NAMALWA (cell line): Measurements from ENCODE around the gene KRTAP5-1.

Experiments
- DNase-seq: peaks from one replicate; pipeline ENCODE4 v3.0.0-alpha.2; 2015; ENCODE audit warnings: low spot score

KRTAP5-1 gene

DNA sequence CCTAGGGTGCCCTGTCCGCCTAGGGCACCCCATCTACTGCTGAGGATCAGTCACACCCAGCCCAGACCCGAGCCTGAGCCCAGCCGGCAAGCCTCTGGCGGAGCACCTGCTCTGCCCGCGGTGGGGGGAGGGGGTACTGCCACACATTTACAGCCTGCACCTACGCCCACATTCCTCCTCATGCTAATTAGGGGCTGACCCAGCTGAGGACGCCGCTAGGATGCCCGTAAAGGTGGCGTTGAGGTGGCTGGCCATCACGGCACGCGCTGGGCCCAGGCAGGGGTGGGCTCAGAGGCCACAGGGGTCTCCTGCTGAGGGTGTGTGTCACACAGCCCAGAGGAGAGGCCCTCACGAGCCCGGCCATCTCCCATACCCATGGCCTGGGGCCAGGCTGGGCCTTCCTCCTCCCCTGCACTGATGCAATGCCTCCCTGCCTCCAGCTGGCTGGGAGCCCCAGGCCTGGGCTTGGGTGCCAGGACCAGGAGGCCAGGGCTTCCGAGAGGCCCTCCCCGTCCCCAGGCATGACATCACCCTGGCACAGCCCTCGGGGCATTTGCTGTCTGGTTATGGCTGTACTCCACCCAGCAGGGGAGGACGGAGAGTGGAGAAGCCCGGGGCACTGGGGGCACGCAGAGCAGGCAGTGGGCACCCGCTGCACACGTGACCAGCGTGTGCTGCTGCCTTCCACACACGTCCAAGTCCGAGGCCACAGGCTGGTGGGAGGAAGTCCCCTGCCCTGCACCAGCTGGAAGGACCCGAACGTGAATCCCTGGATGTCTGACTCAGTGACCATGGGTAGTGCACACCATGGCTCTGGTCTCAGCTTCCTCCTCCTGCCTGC lies 25.8 kb downstream of the KRTAP5-1 start:
- DNase-seq, result peak; percentile 33

DNA sequence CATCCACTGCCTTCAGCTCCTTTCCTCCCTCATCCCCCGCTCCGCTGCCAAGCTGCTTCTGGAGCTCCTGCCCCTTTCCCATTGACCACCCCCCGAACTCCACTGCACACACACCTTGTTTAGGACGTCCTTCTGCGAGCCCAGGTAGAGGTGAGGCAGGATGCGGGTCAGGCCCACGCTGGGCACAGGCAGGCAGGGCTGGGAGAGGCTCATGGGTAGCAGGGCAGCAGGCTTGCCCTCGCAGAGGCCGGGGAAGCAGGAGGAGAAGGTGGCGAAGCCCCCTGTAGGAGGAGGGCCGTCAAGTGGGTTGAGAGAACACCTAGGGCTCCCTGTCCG lies 26.3 kb downstream of the KRTAP5-1 start:
- no peak for DNase-seq

DNA sequence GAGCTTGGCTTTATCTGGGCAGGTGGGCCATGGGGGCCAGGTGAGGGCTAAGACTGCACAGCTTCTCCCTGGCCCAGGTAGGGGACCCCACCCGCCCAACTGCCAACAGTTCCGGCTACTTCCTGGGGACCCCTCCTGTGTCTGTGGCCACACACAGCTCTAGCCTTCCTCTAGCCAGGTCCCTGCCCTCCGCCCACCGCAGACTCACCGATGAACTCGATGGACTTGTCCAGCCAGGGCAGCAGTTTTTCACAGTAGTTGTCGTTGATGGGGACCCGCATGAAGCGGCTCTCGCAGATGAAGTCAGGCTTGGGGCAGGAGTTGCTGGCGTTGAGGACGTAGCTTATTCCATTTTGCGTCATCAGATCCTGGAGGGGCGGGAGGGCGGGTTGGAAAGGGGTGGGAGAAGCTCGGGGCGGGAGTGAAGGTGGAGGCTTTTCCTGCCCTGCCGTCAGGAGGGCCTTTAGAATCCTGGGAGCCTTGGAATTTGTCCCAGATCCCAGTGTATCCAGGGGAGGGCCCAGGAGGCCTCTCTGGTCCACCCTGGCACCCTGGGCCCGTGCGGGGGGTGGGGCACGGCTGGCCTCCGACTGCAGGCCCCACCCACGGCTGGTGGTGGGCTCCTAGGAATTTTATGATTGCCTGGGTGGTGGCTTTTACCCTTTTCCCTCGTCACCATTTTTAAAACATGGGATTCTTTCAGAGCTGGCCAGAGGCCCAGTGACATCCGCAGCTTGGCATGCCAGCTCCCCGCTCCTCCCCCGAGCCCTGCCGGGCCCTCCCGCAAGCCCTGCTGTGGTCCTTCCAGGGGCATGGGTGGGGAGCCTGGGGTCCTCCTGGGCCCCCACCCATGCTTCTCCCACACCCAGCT lies 26.9 kb downstream of the KRTAP5-1 start:
- DNase-seq, result no peak

DNA sequence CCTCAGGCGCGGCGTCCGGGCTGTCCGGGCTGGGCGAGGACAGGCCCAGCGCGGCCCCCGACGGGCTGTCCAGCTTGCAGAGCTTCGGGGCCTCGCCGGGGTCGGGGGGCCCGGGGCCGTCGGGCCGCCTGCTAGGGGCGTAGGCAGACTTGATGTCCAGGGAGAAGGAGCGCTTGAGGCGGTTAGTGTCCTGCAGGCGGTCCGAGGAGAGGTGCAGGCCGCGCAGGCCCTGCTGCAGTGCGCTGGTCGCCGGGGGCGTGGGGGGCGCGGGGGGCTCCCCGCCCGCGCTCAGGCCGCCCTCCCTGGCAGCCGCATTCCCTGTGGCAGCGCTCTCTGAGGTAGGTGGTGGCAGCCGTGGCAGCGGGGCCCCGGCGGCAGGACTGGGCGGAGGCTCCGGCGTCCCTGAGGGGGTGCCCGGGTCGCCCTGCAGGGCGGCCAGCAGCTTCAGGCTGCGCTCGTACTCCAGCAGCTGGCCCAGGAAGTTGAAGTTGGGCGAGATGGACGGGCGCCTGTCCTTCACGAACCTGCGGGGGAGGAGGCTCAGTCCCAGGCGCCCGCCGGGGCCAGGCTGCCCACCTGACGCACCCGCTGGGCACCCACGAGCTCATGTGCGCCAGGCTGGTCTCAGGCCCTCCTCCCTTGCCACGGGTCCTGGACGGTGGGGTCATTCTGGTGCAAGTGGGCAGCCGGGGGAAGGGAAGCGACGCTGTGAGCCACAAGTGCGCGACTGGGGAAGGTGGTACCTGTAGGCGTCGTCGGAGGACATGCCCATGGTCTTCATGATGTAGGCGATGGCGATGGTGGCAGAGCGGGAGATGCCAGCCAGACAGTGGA lies 27.8 kb downstream of the KRTAP5-1 start:
- no peak for DNase-seq

DNA sequence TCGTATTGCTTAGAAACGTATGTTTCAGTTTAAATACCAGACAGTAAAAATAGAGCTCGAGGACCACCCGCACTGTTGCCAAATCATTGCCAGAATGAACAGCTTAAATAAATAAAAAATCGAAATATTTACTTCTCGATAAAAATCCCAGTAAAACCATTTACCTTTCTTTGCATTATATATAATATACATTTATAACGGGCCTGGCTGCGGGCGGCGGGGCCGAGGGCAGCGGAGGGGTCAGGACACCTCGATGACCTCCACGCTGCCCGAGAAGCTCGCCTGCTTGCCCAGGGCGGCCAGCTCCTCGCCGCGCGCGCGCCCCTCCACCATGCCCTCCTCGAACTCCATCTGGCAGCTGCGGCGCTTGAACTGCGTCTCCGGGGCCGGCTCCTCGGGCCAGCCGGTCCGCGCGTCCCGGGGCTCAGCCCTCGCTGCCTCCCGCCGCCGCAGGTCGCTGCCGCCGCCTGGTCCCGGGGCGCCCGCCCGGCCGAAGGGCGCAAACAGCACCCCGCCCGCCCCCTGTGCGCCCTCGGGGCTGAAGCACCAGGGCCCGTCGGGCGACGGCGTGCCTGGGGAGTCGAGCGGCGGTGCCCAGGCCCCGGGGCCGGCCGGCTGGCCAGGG lies 28.7 kb downstream of the KRTAP5-1 start:
- DNase-seq, result no peak

DNA sequence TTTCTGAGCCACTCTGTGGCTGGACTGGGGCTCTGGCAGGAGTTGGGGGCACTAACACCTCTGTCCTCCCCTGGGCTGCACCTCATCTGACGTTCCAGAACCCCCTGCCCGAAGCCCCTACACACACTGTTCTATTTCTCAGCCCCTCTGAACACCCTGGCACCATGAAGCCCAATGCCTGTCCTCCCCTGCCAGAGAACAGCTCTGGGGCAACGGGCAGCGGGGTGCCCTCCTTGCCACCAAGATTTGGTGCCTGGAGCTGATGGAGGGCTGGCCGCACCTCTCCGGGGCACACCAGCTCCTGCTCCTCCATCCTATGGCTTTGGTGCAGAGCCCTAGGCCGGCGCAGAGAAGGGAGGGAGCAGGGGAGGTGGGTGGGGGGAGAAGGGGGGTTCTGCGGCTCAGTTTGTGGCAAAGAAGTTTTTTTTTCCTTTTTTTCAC lies 29.4 kb downstream of the KRTAP5-1 start:
- no peak for DNase-seq

DNA sequence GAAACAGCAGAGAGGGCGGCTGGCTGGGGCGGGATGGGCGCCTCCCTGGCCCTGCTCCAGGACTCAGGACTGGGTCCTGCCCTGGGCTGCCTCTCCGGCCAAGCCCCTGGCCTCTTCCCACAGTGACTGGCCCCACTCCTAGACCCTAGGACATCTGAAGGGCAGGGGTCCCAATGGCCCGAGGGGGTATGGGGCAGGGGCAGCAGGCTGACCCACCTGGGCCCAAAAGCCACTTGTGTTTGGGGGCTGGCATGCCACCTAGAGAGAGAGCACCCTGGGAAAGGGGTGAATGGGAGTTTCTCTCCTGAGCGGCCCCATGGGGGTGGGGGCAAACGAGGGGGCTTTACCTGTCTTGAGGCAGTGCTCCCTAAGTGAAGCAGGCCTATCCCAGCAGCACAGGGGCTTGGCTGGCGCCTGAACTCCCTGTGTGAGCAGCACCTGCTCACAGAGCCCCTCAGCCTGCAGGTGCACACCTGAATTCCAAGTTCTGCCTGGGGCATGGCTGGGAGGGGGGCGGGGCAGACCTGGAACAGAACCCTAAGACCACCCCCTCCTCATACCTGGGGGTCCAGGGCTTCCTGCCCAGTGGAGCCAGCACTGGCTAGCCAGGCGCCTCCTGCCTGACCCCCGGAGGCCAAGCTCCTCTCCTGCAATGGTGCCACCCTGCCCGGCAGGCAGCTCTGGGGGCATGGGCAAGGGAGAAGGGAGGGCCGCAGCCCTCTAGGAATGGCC lies 29.9 kb downstream of the KRTAP5-1 start:
- no peak for DNase-seq

DNA sequence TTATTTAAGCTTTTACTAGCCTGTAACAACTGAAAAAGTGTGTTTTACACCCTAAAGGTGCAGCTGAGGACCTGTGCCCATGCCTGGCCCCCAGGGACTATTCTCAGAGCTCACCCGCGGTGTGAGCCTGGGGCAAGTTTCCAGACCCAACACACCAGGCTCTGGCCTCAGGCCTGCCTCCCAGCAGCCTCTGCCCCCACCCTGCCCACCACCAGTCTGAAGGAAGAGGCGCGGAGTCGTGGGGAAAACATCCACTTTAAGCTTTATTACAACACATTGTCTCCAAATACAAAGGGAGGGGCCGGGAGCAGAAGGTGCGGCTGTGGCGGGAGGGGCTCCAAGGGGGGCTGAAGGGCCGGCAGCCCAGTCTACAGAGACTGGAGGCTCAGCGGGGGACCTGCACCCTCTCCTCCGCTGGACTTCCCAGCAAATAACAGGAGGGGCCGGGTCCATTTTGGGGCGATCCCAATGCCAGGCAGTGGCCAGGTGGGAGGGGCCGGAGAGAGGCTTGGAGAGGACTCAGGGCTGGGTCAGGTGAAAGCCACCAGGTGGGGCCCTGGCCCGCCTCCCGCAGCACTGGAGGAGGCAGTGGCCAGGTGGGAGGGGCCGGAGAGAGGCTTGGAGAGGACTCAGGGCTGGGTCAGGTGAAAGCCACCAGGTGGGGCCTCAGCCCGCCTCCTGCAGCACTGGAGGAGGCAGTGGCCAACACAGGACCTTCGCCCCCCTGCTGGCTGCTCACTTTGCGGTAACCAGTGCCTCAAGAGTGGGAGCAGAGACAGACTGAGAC lies 31.1 kb downstream of the KRTAP5-1 start:
- no peak for DNase-seq

DNA sequence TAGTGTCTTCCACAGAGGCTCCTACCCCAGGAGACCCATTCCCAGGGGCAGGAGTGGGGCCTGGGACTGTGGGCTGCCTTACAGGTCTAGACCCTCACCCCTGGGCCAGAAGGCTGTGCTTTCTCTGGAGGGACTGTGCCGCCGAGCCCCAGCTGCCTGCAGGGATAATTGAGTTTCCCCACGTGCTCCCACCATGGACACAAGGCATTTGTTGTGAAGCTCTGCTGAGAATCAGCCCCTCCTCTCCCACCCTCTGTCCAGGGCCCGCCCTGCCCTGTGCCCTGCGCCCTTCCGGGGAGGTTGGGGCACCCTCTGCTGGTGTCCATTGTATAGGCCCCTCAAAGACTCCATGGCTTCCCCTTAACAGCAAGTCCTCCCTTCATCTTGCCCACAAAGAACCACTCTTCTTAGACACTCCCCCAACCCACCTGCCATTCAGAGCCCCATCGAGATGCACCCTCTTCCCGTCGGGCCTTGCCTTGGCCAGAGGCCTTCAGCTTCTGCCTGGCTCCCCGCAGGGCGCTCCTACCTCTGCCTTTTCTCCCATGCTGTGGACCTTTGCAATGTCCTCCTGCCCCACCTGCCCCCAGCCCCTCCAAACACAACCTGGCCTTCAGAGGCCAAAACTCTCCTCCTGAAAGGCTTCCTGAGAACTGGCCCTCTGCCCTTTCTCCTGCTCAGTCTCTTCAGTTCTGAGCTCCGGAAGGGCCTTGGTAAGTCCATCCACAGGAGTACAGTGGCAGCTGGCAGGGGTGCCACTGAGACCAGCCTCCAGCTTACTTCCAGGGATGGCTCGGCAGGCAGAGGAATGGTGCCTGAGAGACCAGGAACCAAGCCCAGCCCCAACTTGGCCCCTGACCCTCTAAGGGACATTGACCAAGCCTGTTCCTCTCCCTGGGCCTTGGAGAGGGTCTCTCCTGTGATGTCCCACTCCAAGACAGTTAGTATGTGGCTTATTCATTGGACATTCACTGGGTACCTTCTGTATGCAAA lies 35.4 kb downstream of the KRTAP5-1 start:
- DNase-seq, result no peak

DNA sequence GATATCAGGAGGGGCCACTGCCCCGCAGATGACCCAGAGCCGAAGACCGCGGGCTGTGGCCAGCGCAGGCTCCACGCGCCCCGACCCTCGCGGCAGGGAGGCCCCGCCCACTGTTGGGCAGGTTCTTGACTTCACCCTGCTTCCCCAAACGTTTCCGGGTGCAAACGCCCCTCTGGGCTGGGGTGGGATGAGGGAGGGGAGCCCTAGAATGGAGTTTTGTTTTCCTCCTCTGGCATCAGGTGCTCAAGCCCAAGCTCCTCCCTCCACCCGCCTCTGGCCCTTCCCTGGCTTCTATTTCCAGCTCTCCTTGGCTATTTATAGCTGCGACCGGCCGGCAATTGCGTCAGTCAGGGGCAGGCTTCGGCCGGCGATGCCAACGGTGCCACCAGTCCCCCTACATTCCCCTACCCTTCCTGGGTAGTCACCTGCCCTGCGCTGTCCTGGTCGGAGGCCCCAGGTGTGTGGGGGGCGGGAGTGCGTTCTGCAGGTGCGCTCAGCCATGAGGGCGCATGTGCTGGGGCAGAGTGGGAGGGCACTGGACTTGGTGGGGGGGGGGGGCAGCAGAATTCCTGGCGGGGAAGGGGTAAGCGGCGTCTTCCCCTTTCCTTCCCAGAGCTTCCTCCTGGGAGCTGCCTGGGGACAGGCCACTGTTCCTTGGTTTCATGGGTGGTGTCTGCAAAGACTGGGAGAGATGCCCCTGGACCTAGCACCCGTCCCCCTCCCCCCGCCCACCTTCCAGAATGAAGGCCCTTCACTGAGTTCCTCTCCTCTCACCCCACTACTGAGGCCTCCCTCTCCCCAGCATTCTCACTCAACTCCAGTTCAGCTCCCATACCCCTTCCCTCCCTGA lies 36.6 kb downstream of the KRTAP5-1 start:
- DNase-seq, result no peak

DNA sequence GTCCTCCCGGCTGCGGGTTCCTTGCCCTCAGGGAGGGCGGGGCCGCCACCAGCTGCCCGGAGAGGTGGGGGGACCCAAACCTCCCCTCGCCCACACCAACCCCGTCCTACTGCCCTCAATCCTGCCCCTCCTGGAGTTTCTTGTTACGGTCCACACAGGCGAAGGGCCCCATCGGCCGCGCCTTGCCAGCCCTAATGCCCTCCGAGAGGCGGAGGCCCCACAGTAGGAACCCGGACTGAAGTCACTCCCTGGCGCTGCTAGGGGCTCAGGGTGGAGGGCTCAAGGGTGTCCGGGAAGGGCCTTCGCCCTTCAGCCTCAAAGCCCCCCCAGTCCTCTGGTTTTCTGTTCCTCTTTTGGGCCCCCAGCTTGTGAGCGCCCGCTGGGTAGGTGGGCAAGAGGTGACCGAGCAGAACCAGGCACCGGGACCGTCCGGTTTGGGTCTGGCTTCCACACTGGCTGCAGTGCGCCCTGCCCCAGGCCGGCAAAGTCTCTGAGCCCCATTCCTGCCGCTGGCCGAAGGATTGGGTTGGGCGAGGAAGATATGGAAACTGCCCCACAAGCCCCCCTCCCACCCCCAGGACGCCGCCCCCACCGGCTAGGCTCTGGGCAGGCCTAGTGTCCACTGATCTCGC lies 37.5 kb downstream of the KRTAP5-1 start:
- no peak for DNase-seq

DNA sequence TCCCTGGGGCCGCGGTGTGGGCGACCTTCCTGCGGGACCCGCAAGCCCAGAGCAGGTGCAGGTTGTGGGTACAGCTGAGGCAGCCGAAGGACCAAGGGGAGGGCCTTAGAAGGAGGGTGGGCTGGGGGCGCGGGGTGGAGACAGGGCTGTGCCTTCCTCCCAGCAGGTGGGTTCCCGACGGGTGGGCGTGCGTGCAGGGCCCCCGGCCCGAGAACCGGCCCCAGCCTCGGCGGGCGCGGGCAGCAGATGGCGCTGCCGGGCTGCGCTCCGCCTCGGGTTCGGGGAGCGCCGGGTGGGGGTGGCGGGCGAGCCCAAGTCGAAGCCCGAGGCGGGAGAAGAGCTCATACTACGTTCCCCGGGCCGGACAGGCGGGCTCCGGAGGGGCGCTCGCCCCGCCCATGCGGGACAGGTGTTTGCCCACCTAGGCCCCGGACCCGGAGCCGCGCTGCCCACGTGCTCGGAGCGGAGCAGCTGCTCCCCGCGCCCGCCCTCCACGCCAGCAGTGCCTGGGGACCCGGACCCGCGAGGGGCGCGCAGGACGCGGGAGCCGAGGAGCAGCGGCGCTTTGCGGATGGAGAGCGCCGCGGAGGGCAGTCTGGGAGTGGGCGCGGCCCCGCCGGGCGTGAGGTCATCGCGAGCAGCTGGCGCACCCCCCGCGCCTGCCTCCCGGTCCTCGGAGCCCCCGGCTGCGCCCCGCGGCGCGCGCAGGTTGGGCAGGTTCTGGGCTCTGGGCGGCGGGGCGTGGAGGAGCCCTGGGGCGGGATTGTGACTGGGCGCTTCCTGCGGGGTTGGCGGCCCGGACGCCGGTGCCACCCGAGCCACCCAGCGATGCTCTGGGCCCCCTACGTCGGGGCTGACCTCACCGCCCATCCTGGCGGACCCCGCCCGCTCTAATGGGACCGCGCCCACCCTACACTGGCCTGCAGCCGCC lies 38.3 kb downstream of the KRTAP5-1 start:
- DNase-seq, result peak; percentile 45

DNA sequence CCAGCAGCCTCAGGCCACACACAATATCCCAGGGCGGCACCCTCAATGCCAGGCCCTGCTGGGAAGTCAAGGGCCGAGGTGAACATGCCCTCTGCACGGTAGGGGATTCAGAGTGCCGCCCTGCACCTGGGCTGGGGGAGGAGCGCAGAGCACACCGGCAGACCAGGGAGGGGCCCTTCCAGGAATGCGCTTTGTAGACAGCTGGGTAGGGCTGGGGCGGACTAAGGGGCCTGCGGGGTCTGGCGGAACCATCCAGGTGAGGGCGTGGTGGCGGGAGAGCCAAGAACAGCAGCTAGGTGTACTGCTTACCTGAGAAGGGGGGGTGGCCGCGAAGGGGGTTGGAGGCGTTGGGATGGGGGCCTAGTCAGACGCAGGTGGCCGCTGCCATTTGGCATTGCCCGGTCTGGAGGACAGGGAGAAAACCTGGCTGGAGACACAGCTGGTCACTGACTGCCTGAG lies 39.0 kb downstream of the KRTAP5-1 start:
- no peak for DNase-seq

DNA sequence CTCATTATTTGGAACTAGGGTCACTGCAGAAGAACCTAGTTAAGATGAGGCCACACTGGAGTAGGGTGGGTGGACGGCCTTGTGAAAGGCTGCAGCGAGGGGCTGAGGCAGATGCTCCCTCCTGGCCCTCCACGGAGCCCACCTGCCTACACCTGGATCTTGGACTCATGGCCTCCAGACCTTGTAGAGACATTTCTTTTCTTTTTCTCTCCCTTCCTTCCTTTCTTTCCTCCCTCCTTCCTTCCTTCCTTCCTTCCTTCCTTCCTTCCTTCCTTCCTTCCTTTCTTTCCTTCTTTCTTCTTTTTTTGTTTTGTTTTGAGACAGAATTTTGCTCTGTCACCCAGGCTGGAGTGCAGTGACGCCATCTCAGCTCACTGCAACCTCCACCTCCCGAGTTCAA lies 39.7 kb downstream of the KRTAP5-1 start:
- DNase-seq, result no peak

DNA sequence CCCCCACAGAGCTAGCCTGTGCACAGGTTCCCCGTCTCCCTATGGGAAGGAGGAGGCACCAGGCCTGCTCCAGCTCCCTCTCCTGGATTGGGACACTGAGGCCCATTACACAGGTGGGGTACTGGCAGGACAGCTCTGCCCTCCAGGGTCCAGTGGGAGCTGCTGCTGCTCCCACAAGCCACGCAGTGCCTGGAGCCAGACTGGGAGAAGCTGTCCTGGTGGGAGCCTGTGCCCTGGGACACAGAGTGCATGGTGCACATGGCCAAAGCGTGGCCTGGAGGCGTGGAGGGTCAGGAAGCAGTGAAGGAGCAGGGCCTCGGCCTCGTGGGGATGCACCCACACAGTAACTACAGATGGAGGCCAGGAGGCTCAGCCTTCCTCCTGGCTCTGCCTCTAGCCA lies 40.5 kb downstream of the KRTAP5-1 start:
- DNase-seq, result no peak

DNA sequence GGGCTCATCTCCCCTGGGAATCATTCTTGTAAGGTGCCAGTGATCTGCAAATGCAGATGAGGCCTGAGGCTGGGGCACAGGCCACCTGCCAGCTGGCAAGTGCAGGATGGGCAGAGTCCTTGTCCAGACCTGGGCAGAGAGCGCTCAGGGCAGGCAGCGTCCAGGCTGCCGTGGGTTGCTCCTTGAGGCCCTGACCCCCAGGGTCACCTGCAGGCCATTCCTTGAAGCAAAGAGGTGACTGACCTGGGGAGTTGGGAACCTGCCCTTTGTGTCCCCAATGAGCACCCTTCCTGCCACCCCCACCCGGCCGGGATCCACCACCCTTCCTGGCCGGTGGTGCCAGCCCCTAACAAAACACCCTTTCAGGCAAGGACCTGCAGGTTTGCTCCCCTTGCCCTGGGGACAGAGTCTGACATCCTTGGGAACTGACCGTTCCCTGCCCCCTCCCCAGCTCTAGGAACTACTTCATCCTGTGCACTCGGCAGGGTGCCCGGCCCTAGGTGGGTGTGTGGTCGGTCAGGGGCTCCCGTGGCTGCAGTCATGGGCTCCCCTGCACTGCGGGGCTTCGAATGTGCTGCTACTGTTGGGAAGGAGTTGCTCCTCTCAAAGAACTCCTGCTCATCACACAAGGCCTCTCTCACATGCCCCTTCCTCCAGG lies 41.3 kb downstream of the KRTAP5-1 start:
- DNase-seq, result no peak
